Osteoblast (primary cell): ENCODE results near the gene S100A9. TPM values are rescaled to one million over a fixed set of nuclear protein-coding genes. Genes with fewer than 3 reads are reported as not detected.

Source experiments
- DNase-seq: peaks from one replicate; pipeline ENCODE4 v3.0.0; 2011; ENCODE audit warnings: low spot score, mixed read lengths; ENCODE audit not compliant: insufficient read length; ENCODE audit errors: missing footprints
- H2AFZ ChIP-seq: 2 replicates; pipeline ENCODE4 v1.6.0; 2011; ENCODE audit warnings: mild to moderate bottlenecking, low read length
- H3K27ac ChIP-seq: 2 replicates; pipeline ENCODE4 v1.5.1; 2011; ENCODE audit warnings: mild to moderate bottlenecking, low read depth, low read length, moderate library complexity
- H3K27me3 ChIP-seq: 2 replicates; pipeline ENCODE4 v1.6.0; 2012; ENCODE audit warnings: mild to moderate bottlenecking, control low read depth, inconsistent platforms, low read length, moderate library complexity; ENCODE audit not compliant: insufficient read depth
- H3K36me3 ChIP-seq: 2 replicates; pipeline ENCODE4 v1.5.1; 2011; ENCODE audit warnings: mild to moderate bottlenecking, low read length, control low read depth, moderate library complexity; ENCODE audit not compliant: insufficient read depth
- H3K4me1 ChIP-seq: 2 replicates; pipeline ENCODE4 v1.5.1; 2011; ENCODE audit warnings: mild to moderate bottlenecking, low read length, control low read depth, moderate library complexity; ENCODE audit not compliant: insufficient read depth
- H3K4me2 ChIP-seq: 2 replicates; pipeline ENCODE4 v1.6.0; 2011; ENCODE audit warnings: mild to moderate bottlenecking, low read length; ENCODE audit not compliant: insufficient read depth
- H3K4me3 ChIP-seq: fragments of 200-600 bp; sonication (generic); 3 replicates; pipeline ENCODE4 v1.5.1; 2012; ENCODE audit warnings: mild to moderate bottlenecking, low read length, inconsistent platforms; ENCODE audit not compliant: insufficient read depth
- H3K79me2 ChIP-seq: 2 replicates; pipeline ENCODE4 v1.6.0; 2012; ENCODE audit warnings: mild to moderate bottlenecking, low read length, control low read depth, inconsistent platforms; ENCODE audit not compliant: insufficient read depth
- H3K9me3 ChIP-seq: 2 replicates; pipeline ENCODE4 v1.5.1; 2011; ENCODE audit warnings: low read depth, low read length, control low read depth
- H4K20me1 ChIP-seq: 2 replicates; pipeline ENCODE4 v1.6.0; 2012; ENCODE audit warnings: mild to moderate bottlenecking, low read length, control low read depth; ENCODE audit not compliant: insufficient read depth
- CTCF ChIP-seq: IDR thresholded peaks from 2 replicates; pipeline ENCODE4 v1.5.1; 2011; ENCODE audit warnings: mild to moderate bottlenecking, low read depth, low read length, moderate library complexity; ENCODE audit errors: extremely low read depth
- total RNA-seq: library from RNA; depleted of rRNA; stranded (reverse); fragments of >200 nt; gene quantifications from 2 replicates; pipeline ENCODE4 v1.2.3, GENCODE V29; 2012

S100A9 gene
- total RNA-seq, 1 donor: 0.36 TPM

GRCh38 chr1:153352523-153352922 is 5.1 kb upstream of the S100A9 start:
- Histone ChIP-seq H3K4me1 (no peaks in the 10 kb centered on the region), H3K27ac (no peak overlapping the region), H3K9me3 (no peaks in the 10 kb centered on the region), H3K27me3 (peaks cover 14% of the 10 kb centered on the region), H2AFZ (no peak overlapping the region), H3K4me2 (no peak overlapping the region), H3K36me3 (no peaks in the 10 kb centered on the region), H4K20me1 (no peaks in the 10 kb centered on the region), H3K79me2 (no peaks in the 10 kb centered on the region), H3K4me3 (no peak overlapping the region)
- peak; percentile 94 for DNase-seq
- TF ChIP-seq CTCF: peak; percentile 96

- no peaks in the 10 kb centered on the region for H3K79me2 ChIP-seq
- no peaks in the 10 kb centered on the region for H4K20me1 ChIP-seq
- no peaks in the 10 kb centered on the region for H3K36me3 ChIP-seq
- peaks cover 9% of the 10 kb centered on the region for H3K27me3 ChIP-seq
- no peak overlapping the region for H3K4me3 ChIP-seq
- H2AFZ ChIP-seq: no peak overlapping the region
- H3K9me3 ChIP-seq: no peaks in the 10 kb centered on the region
- peak; percentile 44 for DNase-seq
- peak; percentile 30 for TF ChIP-seq CTCF
- H3K27ac ChIP-seq: no peak overlapping the region
- H3K4me2 ChIP-seq: no peak overlapping the region
- no peaks in the 10 kb centered on the region for H3K4me1 ChIP-seq
Observed at GRCh38 chr1:153353226-153353947, 4.3 kb upstream of the S100A9 start.

GRCh38 chr1:153354515-153355193 is 3.0 kb upstream of the S100A9 start:
- no peak for TF ChIP-seq CTCF
- Histone ChIP-seq H3K27me3 (peaks cover 4% of the 10 kb centered on the region), H3K9me3 (no peaks in the 10 kb centered on the region), H3K4me1 (no peaks in the 10 kb centered on the region), H4K20me1 (no peaks in the 10 kb centered on the region), H3K27ac (no peak overlapping the region), H3K4me2 (no peak overlapping the region), H3K4me3 (no peak overlapping the region), H2AFZ (no peak overlapping the region), H3K36me3 (no peaks in the 10 kb centered on the region), H3K79me2 (no peaks in the 10 kb centered on the region)
- DNase-seq: no peak

- no peak overlapping the region for H2AFZ ChIP-seq
- no peak overlapping the region for H3K4me3 ChIP-seq
- no peak overlapping the region for H3K27ac ChIP-seq
- peak; percentile 56 for DNase-seq
- no peaks in the 10 kb centered on the region for H3K9me3 ChIP-seq
- H3K36me3 ChIP-seq: no peaks in the 10 kb centered on the region
- TF ChIP-seq CTCF: peak; percentile 47
- H3K79me2 ChIP-seq: no peaks in the 10 kb centered on the region
- H4K20me1 ChIP-seq: no peaks in the 10 kb centered on the region
- H3K4me1 ChIP-seq: no peaks in the 10 kb centered on the region
- H3K27me3 ChIP-seq: peaks cover 4% of the 10 kb centered on the region
- H3K4me2 ChIP-seq: no peak overlapping the region
Observed at GRCh38 chr1:153355445-153356071, 2.1 kb upstream of the S100A9 start.
